HEK293T (cell line): ENCODE data around the gene ZBTB20.
A peak's percentile ranks its signal among the peaks of the same experiment; 100 is the strongest.

Experiments
- CTCF ChIA-PET: fragments of 350-600 bp; formaldehyde crosslinking; extraction: SDS; loops from one replicate; lab custom pipeline; 2021; ENCODE audit warnings: antibody characterized with exemption, inconsistent platforms; lab: Yijun Ruan, JAX
- POLR2A ChIA-PET: fragments of 350-600 bp; formaldehyde crosslinking; extraction: SDS; loops from one replicate; lab custom pipeline; 2020; ENCODE audit warnings: antibody characterized with exemption, inconsistent platforms; lab: Yijun Ruan, JAX
- DNase-seq: peaks from one replicate; pipeline ENCODE4 v3.0.0; 2012; ENCODE audit warnings: mixed read lengths; ENCODE audit errors: extremely low spot score
- ARNT ChIP-seq: fragments of 450-650 bp; IDR thresholded peaks from 2 replicates; pipeline ENCODE4 v1.6.1; 2017; ENCODE audit warnings: mild to moderate bottlenecking
- BHLHE40 ChIP-seq: fragments of 450-650 bp; IDR thresholded peaks from 2 replicates; pipeline ENCODE4 v1.6.1; 2016; ENCODE audit warnings: mild to moderate bottlenecking, moderate library complexity, borderline replicate concordance
- CTBP1 ChIP-seq: fragments of 450-650 bp; IDR thresholded peaks from 2 replicates; pipeline ENCODE4 v1.6.1; 2016; ENCODE audit warnings: borderline replicate concordance
- ELF4 ChIP-seq: fragments of 450-650 bp; IDR thresholded peaks from 2 replicates; pipeline ENCODE4 v1.6.1; 2017; ENCODE audit warnings: antibody characterized with exemption
- FOXA1 ChIP-seq: fragments of 450-650 bp; IDR thresholded peaks from 2 replicates; pipeline ENCODE4 v1.6.1; 2016; ENCODE audit warnings: mild to moderate bottlenecking
- FOXK2 ChIP-seq: fragments of 450-650 bp; IDR thresholded peaks from 2 replicates; pipeline ENCODE4 v1.6.1; 2016; ENCODE audit warnings: mild to moderate bottlenecking
- FOXM1 ChIP-seq: fragments of 450-650 bp; IDR thresholded peaks from 2 replicates; pipeline ENCODE4 v1.6.1; 2017; ENCODE audit warnings: mild to moderate bottlenecking, borderline replicate concordance
- HDGF ChIP-seq: fragments of 450-650 bp; IDR thresholded peaks from 2 replicates; pipeline ENCODE4 v1.6.1; 2017; ENCODE audit warnings: antibody characterized with exemption, borderline replicate concordance
- L3MBTL2 ChIP-seq: fragments of 450-650 bp; conservative IDR thresholded peaks from 2 replicates; pipeline ENCODE4 v1.6.1; 2016; ENCODE audit warnings: mild to moderate bottlenecking
- LEF1 ChIP-seq: fragments of 450-650 bp; IDR thresholded peaks from 2 replicates; pipeline ENCODE4 v1.6.1; 2017; ENCODE audit warnings: mild to moderate bottlenecking, borderline replicate concordance
- NFRKB ChIP-seq: fragments of 450-650 bp; IDR thresholded peaks from 2 replicates; pipeline ENCODE4 v1.6.1; 2016; ENCODE audit warnings: mild to moderate bottlenecking, moderate library complexity
- PKNOX1 ChIP-seq: fragments of 450-650 bp; IDR thresholded peaks from 2 replicates; pipeline ENCODE4 v1.6.1; 2016
- SP1 ChIP-seq: fragments of 450-650 bp; IDR thresholded peaks from 2 replicates; pipeline ENCODE4 v1.6.1; 2017
- SUZ12 ChIP-seq: fragments of 450-650 bp; IDR thresholded peaks from 2 replicates; pipeline ENCODE4 v1.6.1; 2016; ENCODE audit warnings: mild to moderate bottlenecking
- TARDBP ChIP-seq: fragments of 450-650 bp; IDR thresholded peaks from 2 replicates; pipeline ENCODE4 v1.6.1; 2016
- ZNF384 ChIP-seq: fragments of 450-650 bp; IDR thresholded peaks from 2 replicates; pipeline ENCODE4 v1.6.1; 2016

The ZBTB20 gene

GRCh38 chr3:114455432-114455831 lies 691.7 kb downstream of the ZBTB20 start:
- DNase-seq, result no peak
- POLR2A ChIA-PET, result no interaction called here

GRCh38 chr3:114454551-114455251 lies 692.4 kb downstream of the ZBTB20 start:
- TF ChIP-seq BHLHE40 (no peak), ZNF384 (peak; percentile 58; the same call in 1 of the 2 replicates)
- ChIA-PET POLR2A (interaction anchor here (0.6 kb wide), 1 partner anchor 68 kb away, joined by 3 read pairs; no protein-coding TSS in a partner anchor), CTCF (interaction anchor here (0.6 kb wide), 1 partner anchor 1419 kb away, joined by 3 read pairs; no protein-coding TSS in a partner anchor)
- DNase-seq, result peak; percentile 11

More at GRCh38 chr3:114455432-114455831, 691.7 kb downstream of the ZBTB20 start:
- TF ChIP-seq ZNF384, result no peak
- no peak for TF ChIP-seq SP1
- no peak for TF ChIP-seq LEF1
- no peak for TF ChIP-seq ELF4
- TF ChIP-seq FOXM1, result no peak
- no peak for TF ChIP-seq L3MBTL2
- no peak for TF ChIP-seq ARNT
- no peak for TF ChIP-seq TARDBP
- no peak for TF ChIP-seq FOXK2
- TF ChIP-seq HDGF, result no peak
- CTCF ChIA-PET, result no interaction called here

DNA sequence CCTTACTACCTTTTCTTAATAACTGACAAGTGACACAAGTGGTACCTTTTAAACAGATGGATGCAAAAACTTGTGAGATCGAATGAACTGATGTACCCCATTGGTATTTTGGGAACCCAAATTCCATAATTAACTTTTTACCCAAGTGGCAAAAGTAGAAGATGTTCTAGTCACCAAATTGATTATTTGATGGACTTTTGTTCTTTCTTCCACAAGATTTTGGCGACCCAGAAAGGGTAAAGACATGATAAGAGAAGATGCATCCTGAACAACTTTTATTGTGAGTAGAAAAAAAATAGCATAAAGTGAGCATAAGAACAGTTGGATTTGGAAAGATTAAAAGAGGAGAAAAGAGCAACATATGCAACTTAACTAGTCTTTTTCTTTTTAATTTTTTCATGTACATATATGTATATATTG lies 693.7 kb downstream of the ZBTB20 start:
- no peak for DNase-seq
- ChIA-PET CTCF (no interaction called here), POLR2A (interaction anchor here (0.9 kb wide), 1 partner anchor 10 kb away, joined by 3 read pairs; no protein-coding TSS in a partner anchor)
- TF ChIP-seq SUZ12, result no peak
- no peak for TF ChIP-seq FOXM1
- no peak for TF ChIP-seq FOXK2
- no peak for TF ChIP-seq PKNOX1
- no peak for TF ChIP-seq ZNF384
- no peak for TF ChIP-seq SP1
- TF ChIP-seq ELF4, result no peak
- TF ChIP-seq L3MBTL2, result no peak
- no peak for TF ChIP-seq ARNT
- TF ChIP-seq NFRKB, result no peak

GRCh38 chr3:114452937-114453336 lies 694.2 kb downstream of the ZBTB20 start:
- DNase-seq, result no peak
- ChIA-PET CTCF (no interaction called here), POLR2A (no interaction called here)
- TF ChIP-seq PKNOX1 (no peak), SUZ12 (no peak), L3MBTL2 (no peak), FOXK2 (no peak), SP1 (no peak), FOXA1 (no peak), FOXM1 (no peak), BHLHE40 (no peak), LEF1 (no peak), NFRKB (no peak), ZNF384 (no peak), ELF4 (no peak), HDGF (no peak), CTBP1 (no peak), TARDBP (no peak), ARNT (no peak)

DNA sequence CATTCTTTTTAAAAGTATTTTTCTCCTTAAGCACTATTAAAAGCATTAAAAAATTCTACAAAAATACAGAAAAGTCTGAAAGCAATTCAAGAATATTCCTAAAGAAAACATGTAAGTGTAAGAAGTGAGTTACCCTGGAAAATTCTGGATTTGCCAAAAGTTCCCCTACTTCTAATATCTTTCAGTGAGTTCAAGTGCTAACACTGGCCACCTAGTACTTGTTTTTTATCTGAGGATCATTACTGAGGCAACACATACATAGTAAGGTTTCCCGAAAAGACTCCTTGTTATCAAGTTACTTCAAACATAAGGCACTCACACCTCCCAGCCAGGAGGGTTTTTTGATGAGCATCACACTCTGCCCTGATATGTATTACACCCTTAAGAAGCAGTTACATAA lies 694.8 kb downstream of the ZBTB20 start:
- ChIA-PET POLR2A (no interaction called here), CTCF (interaction anchor here (0.6 kb wide), 1 partner anchor 45 kb away, joined by 3 read pairs; no protein-coding TSS in a partner anchor)
- no peak for DNase-seq
- no peak for TF ChIP-seq NFRKB
- no peak for TF ChIP-seq ARNT
- TF ChIP-seq FOXK2, result no peak
- no peak for TF ChIP-seq PKNOX1
- no peak for TF ChIP-seq ELF4
- no peak for TF ChIP-seq TARDBP
- TF ChIP-seq L3MBTL2, result no peak
- no peak for TF ChIP-seq SP1
- TF ChIP-seq LEF1, result no peak
- no peak for TF ChIP-seq FOXA1
- TF ChIP-seq HDGF, result no peak
- no peak for TF ChIP-seq FOXM1
- no peak for TF ChIP-seq BHLHE40
- no peak for TF ChIP-seq CTBP1
- TF ChIP-seq ZNF384, result no peak
- TF ChIP-seq SUZ12, result no peak

DNA sequence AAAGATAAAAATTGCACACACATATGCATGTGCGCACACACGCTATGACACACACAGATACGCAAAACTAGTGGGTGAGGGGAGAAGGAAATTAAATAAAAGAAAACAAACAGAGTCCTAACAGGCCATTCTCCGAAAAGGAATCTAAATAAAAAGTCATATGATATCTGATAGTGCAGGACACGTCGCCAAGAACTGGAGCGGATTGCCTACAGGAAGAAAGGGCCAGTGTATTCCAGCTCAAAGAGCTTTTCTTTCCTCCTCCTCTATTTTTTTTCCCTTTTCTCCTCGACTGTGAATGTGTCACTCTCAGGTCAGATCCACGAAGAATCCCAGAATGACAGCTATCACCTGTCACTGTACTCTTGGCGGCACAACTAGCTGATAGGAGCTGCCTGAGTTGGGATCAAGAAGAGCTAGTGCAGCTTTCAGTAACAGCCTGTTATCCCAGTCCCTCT lies 695.5 kb downstream of the ZBTB20 start:
- no peak for DNase-seq
- ChIA-PET CTCF (interaction anchor here (0.6 kb wide), 1 partner anchor 46 kb away, joined by 3 read pairs; no protein-coding TSS in a partner anchor), POLR2A (interaction anchor here (0.6 kb wide), 1 partner anchor 93 kb away, joined by 3 read pairs; no protein-coding TSS in a partner anchor)
- peak; percentile 31; the same call in 1 of the 2 replicates for TF ChIP-seq PKNOX1
- no peak for TF ChIP-seq NFRKB
